Activated CD4-positive, alpha-beta T cell treated with anti-CD3 and anti-CD28 coated beads for 36 hours (primary cell): Measurements from ENCODE around the gene MLEC. TPM values are rescaled to one million over a fixed set of nuclear protein-coding genes. Genes with fewer than 3 reads are reported as not detected.

Source experiments
- ATAC-seq: fragments of 200-7000 bp; cut with Tn5 transposase; one replicate; pipeline ENCODE4 v1.10.0; 2021; ENCODE audit warnings: mild to moderate bottlenecking, moderate library complexity
- CTCF ChIA-PET: fragments of 350-600 bp; sonication (Branson Sonifier 250); formaldehyde crosslinking; loops from one replicate; lab custom pipeline; 2021; ENCODE audit warnings: antibody characterized with exemption; lab: Charles Lee
- POLR2A ChIA-PET: fragments of 350-600 bp; sonication (Branson Sonifier 250); formaldehyde crosslinking; loops from one replicate; lab custom pipeline; 2021; ENCODE audit warnings: antibody characterized with exemption, inconsistent platforms; lab: Charles Lee
- DNase-seq: peaks from one replicate; pipeline ENCODE4 v3.0.0-alpha.2; 2020
- H3K27ac Mint-ChIP-seq: one replicate; pipeline ENCODE4 v1.8.0; 2021; ENCODE audit warnings: mixed read lengths
- H3K27me3 Mint-ChIP-seq: one replicate; pipeline ENCODE4 v1.8.0; 2021; ENCODE audit warnings: mixed read lengths
- H3K36me3 Mint-ChIP-seq: one replicate; pipeline ENCODE4 v1.8.0; 2021; ENCODE audit warnings: low read depth, mixed read lengths
- H3K4me1 Mint-ChIP-seq: one replicate; pipeline ENCODE4 v1.8.0; 2021; ENCODE audit warnings: mixed read lengths
- H3K4me3 Mint-ChIP-seq: one replicate; pipeline ENCODE4 v1.8.0; 2021; ENCODE audit warnings: mild to moderate bottlenecking, moderate library complexity, mixed read lengths
- H3K9me3 Mint-ChIP-seq: one replicate; pipeline ENCODE4 v1.8.0; 2021; ENCODE audit warnings: low read depth, mixed read lengths
- intact Hi-C, 2 experiments: fragments of 100-400 bp; cut with DNase I in 1 of 2; cut with micrococcal nuclease in 1 of 2; formaldehyde crosslinking; loops; one replicate each; pipeline versions ENCODE4 v1.14.2 to v1.15.1; 2022 to 2024; cut with DNase I, micrococcal nuclease
- total RNA-seq, 2 experiments: library from RNA; stranded (reverse); gene quantifications; one replicate each; pipeline ENCODE4 v1.2.3, GENCODE V29; 2021

Gene MLEC
- total RNA-seq, 2 experiments from 2014 or later, result 70.6 to 89.5 TPM

GRCh38 chr12:120710031-120710804 lies 23.3 kb downstream of the MLEC start, which contains the start of gene UNC119B:
TSS of gene UNC119B (plus strand) at chr12:120710458. CDS start at chr12:120710475, 17 bp downstream.
- Mint-ChIP-seq H3K27ac (peak within 1 kb of the TSS; percentile 82), H3K4me3 (peak within 1 kb of the TSS; percentile 86), H3K9me3 (no peaks in the 10 kb centered on the region), H3K36me3 (peaks cover 16% of the 10 kb centered on the region), H3K27me3 (no peaks in the 10 kb centered on the region), H3K4me1 (peaks cover 34% of the 10 kb centered on the region)
- CTCF ChIA-PET, result interaction anchor here (0.5 to 1.9 kb wide), 15 partner anchors 10 to 340 kb away, joined by 3 to 7 read pairs (median 3); partner anchors contain the start of gene POP5
- DNase-seq, result peak; percentile 83
- peak; percentile 78 for ATAC-seq
- intact Hi-C loops, result loop anchor here in 1 of 2 experiments (1.0 to 10.0 kb wide), 4 partner anchors 15 to 385 kb away; partner anchors contain the start of genes ACADS, COX6A1 and PLA2G1B
- POLR2A ChIA-PET, result interaction anchor here (0.8 kb wide), 1 partner anchor 128 kb away, joined by 3 read pairs; no protein-coding TSS in a partner anchor

GRCh38 chr12:120710805-120711296 lies 23.9 kb downstream of the MLEC start:
- Mint-ChIP-seq H3K36me3 (peaks cover 20% of the 10 kb centered on the region), H3K27ac (peak overlapping the region; percentile 82), H3K4me3 (peak overlapping the region; percentile 86), H3K4me1 (peaks cover 34% of the 10 kb centered on the region), H3K9me3 (no peaks in the 10 kb centered on the region), H3K27me3 (no peaks in the 10 kb centered on the region)
- DNase-seq (peak; percentile 52), ATAC-seq (peak; percentile 37)
- intact Hi-C loops, result loop anchor here (1.0 to 10.0 kb wide), 4 partner anchors 14 to 386 kb away; partner anchors contain the start of genes ACADS (in 1 of the 2), COX6A1 (in 1 of the 2) and PLA2G1B (in 1 of the 2)
- CTCF ChIA-PET, result interaction anchor here (0.6 to 1.9 kb wide), 15 partner anchors 10 to 298 kb away, joined by 3 to 14 read pairs (median 3); partner anchors contain the start of genes ACADS and POP5
- POLR2A ChIA-PET, result interaction anchor here (0.8 kb wide), 1 partner anchor 128 kb away, joined by 3 read pairs; no protein-coding TSS in a partner anchor

- no peak for DNase-seq
- ChIA-PET CTCF (interaction anchor here (0.6 to 1.9 kb wide), 14 partner anchors 9 to 260 kb away, joined by 3 to 14 read pairs (median 3); partner anchors contain the start of genes ACADS and POP5), POLR2A (interaction anchor here (0.8 kb wide), 1 partner anchor 129 kb away, joined by 3 read pairs; no protein-coding TSS in a partner anchor)
- peaks cover 34% of the 10 kb centered on the region for H3K4me1 Mint-ChIP-seq
- peak; percentile 5 for ATAC-seq
- H3K27me3 Mint-ChIP-seq, result no peaks in the 10 kb centered on the region
- H3K9me3 Mint-ChIP-seq, result no peaks in the 10 kb centered on the region
- H3K27ac Mint-ChIP-seq, result peak overlapping the region; percentile 82
- peaks cover 22% of the 10 kb centered on the region for H3K36me3 Mint-ChIP-seq
- intact Hi-C loops, result loop anchor here (1.0 to 10.0 kb wide), 3 partner anchors 25 to 387 kb away; partner anchors contain the start of genes COX6A1 (in 1 of the 2) and PLA2G1B (in 1 of the 2)
- peak overlapping the region; percentile 86 for H3K4me3 Mint-ChIP-seq
These were observed 24.5 kb downstream of the MLEC start for GRCh38 chr12:120711411-120711810.

GRCh38 chr12:120712610-120713009 lies 25.7 kb downstream of the MLEC start:
- DNase-seq (no peak), ATAC-seq (no peak)
- POLR2A ChIA-PET, result no interaction called here
- Mint-ChIP-seq H3K4me1 (peaks cover 34% of the 10 kb centered on the region), H3K27ac (no peak overlapping the region), H3K4me3 (peak overlapping the region; percentile 86), H3K36me3 (peaks cover 30% of the 10 kb centered on the region), H3K27me3 (no peaks in the 10 kb centered on the region), H3K9me3 (no peaks in the 10 kb centered on the region)
- intact Hi-C loops, result loop anchor here in 1 of 2 experiments (5.0 to 10.0 kb wide), 2 partner anchors 275 to 388 kb away; partner anchors contain the start of genes COX6A1 and PLA2G1B
- CTCF ChIA-PET, result interaction anchor here (0.8 to 1.3 kb wide), 2 partner anchors 64 to 72 kb away, joined by 3 to 14 read pairs; no protein-coding TSS in a partner anchor

- ATAC-seq, result peak; percentile 74
- CTCF ChIA-PET, result interaction anchor here (0.6 to 1.9 kb wide), 6 partner anchors 15 to 165 kb away, joined by 3 to 18 read pairs (median 4); partner anchors contain the start of gene POP5
- H3K4me3 Mint-ChIP-seq, result no peak overlapping the region
- POLR2A ChIA-PET, result no interaction called here
- H3K27me3 Mint-ChIP-seq, result no peaks in the 10 kb centered on the region
- peak; percentile 79 for DNase-seq
- peak overlapping the region; percentile 17 for H3K27ac Mint-ChIP-seq
- peaks cover 39% of the 10 kb centered on the region for H3K4me1 Mint-ChIP-seq
- intact Hi-C loops, result loop anchor here (1.0 to 10.0 kb wide), 6 partner anchors 28 to 389 kb away; partner anchors contain the start of genes COX6A1 (in 1 of the 2) and PLA2G1B (in 1 of the 2)
- peaks cover 39% of the 10 kb centered on the region for H3K36me3 Mint-ChIP-seq
- H3K9me3 Mint-ChIP-seq, result no peaks in the 10 kb centered on the region
These were observed 27.0 kb downstream of the MLEC start for GRCh38 chr12:120713861-120714482.

GRCh38 chr12:120718055-120718454 lies 31.1 kb downstream of the MLEC start:
- Mint-ChIP-seq H3K4me1 (peaks cover 22% of the 10 kb centered on the region), H3K36me3 (peaks cover 69% of the 10 kb centered on the region), H3K4me3 (no peak overlapping the region), H3K27ac (peak overlapping the region; percentile 38), H3K27me3 (no peaks in the 10 kb centered on the region), H3K9me3 (no peaks in the 10 kb centered on the region)
- CTCF ChIA-PET, result interaction anchor here (0.6 to 0.7 kb wide), 2 partner anchors 9 to 180 kb away, joined by 3 read pairs; no protein-coding TSS in a partner anchor
- DNase-seq, result no peak
- ATAC-seq, result no peak
- intact Hi-C loops, result loop anchor here in 1 of 2 experiments (10.0 kb wide), 1 partner anchor 393 kb away; the partner anchor contains the start of gene PLA2G1B
- POLR2A ChIA-PET, result interaction anchor here (0.6 kb wide), 1 partner anchor 137 kb away, joined by 3 read pairs; the partner anchor contains the start of gene POP5

GRCh38 chr12:120719072-120719471 lies 32.1 kb downstream of the MLEC start:
- peaks cover 69% of the 10 kb centered on the region for H3K36me3 Mint-ChIP-seq
- ChIA-PET POLR2A (no interaction called here), CTCF (interaction anchor here (0.5 kb wide), 1 partner anchor 202 kb away, joined by 3 read pairs; no protein-coding TSS in a partner anchor)
- intact Hi-C loops, result loop anchor here in 1 of 2 experiments (10.0 kb wide), 1 partner anchor 394 kb away; the partner anchor contains the start of gene PLA2G1B
- no peak overlapping the region for H3K27ac Mint-ChIP-seq
- DNase-seq (no peak), ATAC-seq (no peak)
- H3K27me3 Mint-ChIP-seq, result no peaks in the 10 kb centered on the region
- H3K9me3 Mint-ChIP-seq, result no peaks in the 10 kb centered on the region
- H3K4me3 Mint-ChIP-seq, result no peak overlapping the region
- peaks cover 14% of the 10 kb centered on the region for H3K4me1 Mint-ChIP-seq

- H3K4me1 Mint-ChIP-seq, result peaks cover 16% of the 10 kb centered on the region
- no peaks in the 10 kb centered on the region for H3K27me3 Mint-ChIP-seq
- DNase-seq (no peak), ATAC-seq (no peak)
- ChIA-PET CTCF (interaction anchor here (0.5 to 1.2 kb wide), 5 partner anchors 8 to 202 kb away, joined by 3 to 6 read pairs (median 3); partner anchors contain the start of gene POP5), POLR2A (no interaction called here)
- intact Hi-C loops, result loop anchor here in 1 of 2 experiments (10.0 kb wide), 1 partner anchor 395 kb away; the partner anchor contains the start of gene PLA2G1B
- no peak overlapping the region for H3K27ac Mint-ChIP-seq
- peaks cover 64% of the 10 kb centered on the region for H3K36me3 Mint-ChIP-seq
- no peaks in the 10 kb centered on the region for H3K9me3 Mint-ChIP-seq
- H3K4me3 Mint-ChIP-seq, result no peak overlapping the region
These were observed 32.7 kb downstream of the MLEC start for GRCh38 chr12:120719496-120720233.

- Mint-ChIP-seq H3K36me3 (peaks cover 60% of the 10 kb centered on the region), H3K4me3 (no peak overlapping the region), H3K4me1 (peaks cover 23% of the 10 kb centered on the region), H3K27me3 (no peaks in the 10 kb centered on the region), H3K9me3 (no peaks in the 10 kb centered on the region), H3K27ac (peak overlapping the region; percentile 15)
- no peak for ATAC-seq
- intact Hi-C loops, result no loop called here
- CTCF ChIA-PET, result interaction anchor here (0.9 to 1.2 kb wide), 4 partner anchors 9 to 139 kb away, joined by 3 to 6 read pairs (median 4); partner anchors contain the start of gene POP5
- no peak for DNase-seq
- POLR2A ChIA-PET, result no interaction called here
These were observed 33.5 kb downstream of the MLEC start for GRCh38 chr12:120720234-120720986.
